B cell (primary cell): ENCODE measurements around the gene CPSF6. TPM values are rescaled to one million over a fixed set of nuclear protein-coding genes. Genes with fewer than 3 reads are reported as not detected.

Experiments
- ATAC-seq: fragments of 200-7000 bp; cut with Tn5 transposase; one replicate; pipeline ENCODE4 v1.10.0; 2021; ENCODE audit warnings: low read depth, mild to moderate bottlenecking, moderate number of reproducible peaks, moderate library complexity
- CTCF ChIA-PET: fragments of 350-600 bp; sonication (Branson Sonifier 250); formaldehyde crosslinking; loops from one replicate; lab custom pipeline; 2021; ENCODE audit warnings: antibody characterized with exemption, inconsistent platforms; lab: Charles Lee
- POLR2A ChIA-PET: fragments of 350-600 bp; sonication (Branson Sonifier 250); formaldehyde crosslinking; loops from one replicate; lab custom pipeline; 2021; ENCODE audit warnings: antibody characterized with exemption; lab: Charles Lee
- DNase-seq: peaks from one replicate; pipeline ENCODE4 v3.0.0; 2013
- H2AFZ ChIP-seq: 2 replicates; pipeline ENCODE4 v1.6.1; 2012; ENCODE audit warnings: mild to moderate bottlenecking, low read depth, low read length; ENCODE audit not compliant: insufficient read depth, poor library complexity, severe bottlenecking
- H3K27ac ChIP-seq, 2 donors: 1 replicate in 1 of 2; 2 replicates in 1 of 2; pipeline ENCODE4 v1.5.1; 2012 to 2013; ENCODE audit warnings: low read length in 2 of 2, mild to moderate bottlenecking in 2 of 2, moderate library complexity in 1 of 2
- H3K27me3 ChIP-seq, 4 experiments: fragments of 200-600 bp in 1 of 4; sonication (generic) in 1 of 4; replicated peaks in 1 of 4; 1 replicate in 2 of 4; 2 replicates in 2 of 4; pipeline versions ENCODE4 v1.6.1 to v1.7.0; 2013 to 2016; ENCODE audit warnings: low read length in 3 of 4, mild to moderate bottlenecking in 2 of 4, mixed read lengths in 1 of 4, moderate library complexity in 1 of 4; ENCODE audit not compliant: insufficient read depth in 4 of 4, control insufficient read depth in 3 of 4; ENCODE audit errors: control extremely low read depth in 1 of 4
- H3K36me3 ChIP-seq, 2 experiments: replicated peaks in 1 of 2; 1 replicate in 1 of 2; 2 replicates in 1 of 2; pipeline versions ENCODE4 v1.6.1 to v1.7.1; 2013; ENCODE audit warnings: low read length in 1 of 2; ENCODE audit not compliant: insufficient read depth in 2 of 2, control insufficient read depth in 1 of 2; ENCODE audit errors: control extremely low read depth in 1 of 2, extremely low read depth in 1 of 2
- H3K4me1 ChIP-seq, 2 donors: fragments of 200-600 bp in 1 of 2; sonication (generic) in 1 of 2; 1 replicate in 1 of 2; 2 replicates in 1 of 2; pipeline versions ENCODE4 v1.5.1 to v1.6.1; 2013 to 2017; ENCODE audit warnings: low read length in 2 of 2; ENCODE audit not compliant: control insufficient read depth in 2 of 2, insufficient read depth in 2 of 2
- H3K4me2 ChIP-seq: replicated peaks from 2 replicates; pipeline ENCODE3; 2012; ENCODE audit warnings: mild to moderate bottlenecking, low read depth, low read length; ENCODE audit not compliant: poor library complexity, severe bottlenecking
- H3K4me3 ChIP-seq, 5 experiments: fragments of 200-600 bp in 1 of 5; sonication (generic) in 1 of 5; 1 replicate in 3 of 5; 2 replicates in 2 of 5; pipeline versions ENCODE4 v1.5.1 to v1.7.0; 2011 to 2016; ENCODE audit warnings: low read length in 4 of 5, mild to moderate bottlenecking in 4 of 5, low read depth in 2 of 5, control low read depth in 1 of 5, moderate library complexity in 1 of 5; ENCODE audit not compliant: insufficient read depth in 1 of 5; ENCODE audit errors: control extremely low read depth in 1 of 5, extremely low read depth in 1 of 5
- H3K79me2 ChIP-seq: fragments of 200-600 bp; sonication (generic); one replicate; pipeline ENCODE4 v1.6.0; 2016; ENCODE audit warnings: low read length; ENCODE audit not compliant: control insufficient read depth, insufficient read depth
- H3K9ac ChIP-seq: fragments of 200-600 bp; sonication (generic); 2 replicates; pipeline ENCODE4 v1.6.1; 2017; ENCODE audit warnings: mild to moderate bottlenecking, low read length, moderate library complexity
- H3K9me3 ChIP-seq, 3 donors: one replicate each; pipeline versions ENCODE4 v1.6.1 to v1.7.1; 2013; ENCODE audit warnings: low read length in 2 of 3; ENCODE audit not compliant: control insufficient read depth in 2 of 3, insufficient read depth in 1 of 3; ENCODE audit errors: control extremely low read depth in 1 of 3
- H4K20me1 ChIP-seq: 2 replicates; pipeline ENCODE4 v1.6.0; 2012; ENCODE audit warnings: mild to moderate bottlenecking, low read length; ENCODE audit not compliant: insufficient read depth, control insufficient read depth, poor library complexity, severe bottlenecking
- H3K27ac Mint-ChIP-seq: one replicate; pipeline ENCODE4 v1.8.0; 2021; ENCODE audit warnings: mixed read lengths
- H3K27me3 Mint-ChIP-seq: one replicate; pipeline ENCODE4 v1.8.0; 2021; ENCODE audit warnings: mixed read lengths
- H3K4me1 Mint-ChIP-seq: one replicate; pipeline ENCODE4 v1.8.0; 2021; ENCODE audit warnings: mixed read lengths
- H3K4me3 Mint-ChIP-seq: one replicate; pipeline ENCODE4 v1.8.0; 2021; ENCODE audit warnings: mixed read lengths
- H3K9me3 Mint-ChIP-seq: one replicate; pipeline ENCODE4 v1.8.0; 2022; ENCODE audit warnings: mixed read lengths; ENCODE audit not compliant: insufficient read depth
- CTCF ChIP-seq: fragments of 200-600 bp; IDR thresholded peaks from one replicate; pipeline ENCODE4 v1.8.0; 2022; ENCODE audit warnings: antibody characterized with exemption, mild to moderate bottlenecking
- EZH2 ChIP-seq: IDR thresholded peaks from 2 replicates; pipeline ENCODE4 v1.6.1; 2012; ENCODE audit warnings: borderline replicate concordance, low read depth, mild to moderate bottlenecking, moderate library complexity, low read length; ENCODE audit not compliant: insufficient read depth, poor library complexity, severe bottlenecking
- WGBS: methylation state at CpG from one replicate; pipeline ENCODE4 v1.1.5; 2013; ENCODE audit warnings: missing lambda C conversion rate; ENCODE audit not compliant: insufficient coverage; 5-methylcytosine and 5-hydroxymethylcytosine counted together
- intact Hi-C: fragments of 100-400 bp; cut with micrococcal nuclease; formaldehyde crosslinking; loops from one replicate; pipeline ENCODE4 v1.10.0; 2022
- polyA plus RNA-seq: library from polyadenylated mRNA; depleted of rRNA; stranded (reverse); fragments of >200 nt; gene quantifications from 2 replicates; pipeline ENCODE4 v1.2.3, GENCODE V29; 2012
- total RNA-seq, 2 donors: library from RNA; stranded (reverse); fragments of 120-200 nt in 1 of 2; gene quantifications; 1 replicate in 1 of 2; 2 replicates in 1 of 2; pipeline versions ENCODE4 v1.2.3 to v1.2.4, GENCODE V29; 2013 to 2022

The CPSF6 gene
- total and polyA plus RNA-seq, 2 donors (not counting 1 experiment from before 2014, with no cell fraction given), result 22.3 to 108 TPM

DNA sequence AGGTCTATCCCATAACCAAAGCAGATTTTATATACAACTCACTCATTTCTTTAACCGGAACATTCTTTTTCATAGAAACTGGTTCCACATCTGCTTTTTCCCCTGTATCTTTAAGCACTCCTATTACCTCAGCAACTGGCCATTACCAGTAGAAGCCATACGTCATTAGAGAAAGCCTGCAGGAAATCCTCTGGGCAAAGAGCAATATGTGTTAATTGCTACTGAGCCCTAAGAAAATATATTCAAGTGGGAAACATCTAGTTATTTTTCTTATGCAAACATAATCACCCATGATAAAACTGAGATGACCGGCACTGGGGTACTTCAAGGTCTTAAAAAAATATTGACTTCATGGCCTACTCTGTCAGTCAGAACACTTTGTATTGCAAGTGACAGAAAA, 28.2 kb upstream of the CPSF6 start:
- POLR2A ChIA-PET, result no interaction called here
- H3K4me1 Mint-ChIP-seq, result no peaks in the 10 kb centered on the region
- intact Hi-C loops, result no loop called here

DNA sequence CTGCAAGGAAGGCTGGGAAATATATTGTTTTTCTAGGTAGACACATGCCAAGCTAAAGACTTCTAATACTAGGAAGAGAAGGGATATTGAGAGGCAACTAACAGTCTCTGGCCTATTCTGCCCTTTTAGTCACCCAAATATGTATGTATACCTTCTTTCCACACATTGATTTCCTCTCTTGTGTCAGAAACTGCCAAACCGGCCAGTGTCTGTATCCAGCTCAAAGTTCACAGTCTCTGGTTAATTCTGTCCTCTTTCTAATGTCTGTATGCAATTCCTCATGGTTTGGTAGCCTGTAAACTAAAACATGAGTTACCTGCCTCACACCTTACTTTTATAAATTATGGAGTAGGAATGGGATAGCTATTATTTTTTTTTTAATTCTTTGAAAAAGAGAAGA, 25.2 kb upstream of the CPSF6 start:
- H3K27ac Mint-ChIP-seq, result no peak overlapping the region
- Histone ChIP-seq H3K36me3 (no peaks in the 10 kb centered on the region), H3K4me1 (no peaks in the 10 kb centered on the region), H3K9me3 (no peaks in the 10 kb centered on the region), H3K79me2 (no peaks in the 10 kb centered on the region), H3K27ac (no peak overlapping the region), H3K4me3 (no peak overlapping the region), H4K20me1 (no peaks in the 10 kb centered on the region), H3K9ac (no peak overlapping the region), H3K4me2 (no peak overlapping the region), H2AFZ (no peak overlapping the region), H3K27me3 (no peaks in the 10 kb centered on the region)
- no peaks in the 10 kb centered on the region for H3K4me1 Mint-ChIP-seq
- WGBS, result no CpG with 5 or more reads among the region's 1 CpG
- no peaks in the 10 kb centered on the region for H3K9me3 Mint-ChIP-seq
- ChIA-PET CTCF (no interaction called here), POLR2A (no interaction called here)
- no peaks in the 10 kb centered on the region for H3K27me3 Mint-ChIP-seq
- H3K4me3 Mint-ChIP-seq, result no peak overlapping the region
- TF ChIP-seq CTCF (no peak), EZH2 (no peak)
- ATAC-seq, result no peak
- no peak for DNase-seq
- intact Hi-C loops, result no loop called here

More for the DNA sequence above, 28.2 kb upstream of the CPSF6 start:
- H3K4me2 ChIP-seq, result no peak overlapping the region
- no peak overlapping the region for H3K27ac ChIP-seq
- H3K4me3 ChIP-seq, result no peak overlapping the region
- Mint-ChIP-seq H3K4me3 (no peak overlapping the region), H3K27ac (no peak overlapping the region), H3K27me3 (no peaks in the 10 kb centered on the region), H3K9me3 (no peaks in the 10 kb centered on the region)
- 100% methylated on average over 1 of the region's 3 CpGs for WGBS
- no peaks in the 10 kb centered on the region for H3K4me1 ChIP-seq
- no peaks in the 10 kb centered on the region for H3K79me2 ChIP-seq
- H2AFZ ChIP-seq, result no peak overlapping the region
- no peaks in the 10 kb centered on the region for H3K27me3 ChIP-seq
- H3K36me3 ChIP-seq, result no peaks in the 10 kb centered on the region
- no peak overlapping the region for H3K9ac ChIP-seq
- CTCF ChIA-PET, result no interaction called here
- no peak for ATAC-seq
- DNase-seq, result no peak
- TF ChIP-seq CTCF (no peak), EZH2 (no peak)
- no peaks in the 10 kb centered on the region for H4K20me1 ChIP-seq
- H3K9me3 ChIP-seq, result peaks cover 0 to 3% (median 1%) of the 10 kb centered on the region in 3 donors
